MV-4-11 (cell line): ENCODE measurements around the gene CD209.

ENCODE experiments used
- DNase-seq: peaks from one replicate; lab custom pipeline; 2025; lab: John Stamatoyannopoulos, UW

CD209 gene

GRCh38 chr19:7738023-7738422 is 9.3 kb downstream of the CD209 start:
- no peak for DNase-seq

GRCh38 chr19:7737215-7737614 is 10.1 kb downstream of the CD209 start:
- DNase-seq: no peak

- no peak for DNase-seq
These were observed 11.2 kb downstream of the CD209 start for GRCh38 chr19:7736148-7736547.

- DNase-seq: peak; percentile 99
These were observed 12.8 kb downstream of the CD209 start for GRCh38 chr19:7734220-7735203.

GRCh38 chr19:7733376-7733775 is 14.0 kb downstream of the CD209 start:
- no peak for DNase-seq

GRCh38 chr19:7732045-7732444 is 15.3 kb downstream of the CD209 start, which contains the start of gene CLEC4G:
CLEC4G (minus strand) TSS chr19:7732110; CDS start chr19:7732102, 8 bp downstream.
- DNase-seq: no peak

GRCh38 chr19:7731615-7732014 is 15.7 kb downstream of the CD209 start:
- no peak for DNase-seq

- no peak for DNase-seq
These were observed 16.1 kb downstream of the CD209 start for GRCh38 chr19:7731218-7731595.

- no peak for DNase-seq
These were observed 16.8 kb downstream of the CD209 start for GRCh38 chr19:7730286-7731217.

- DNase-seq: no peak
These were observed 17.5 kb downstream of the CD209 start for GRCh38 chr19:7729831-7730285.

GRCh38 chr19:7729211-7729610 is 18.1 kb downstream of the CD209 start:
- no peak for DNase-seq

GRCh38 chr19:7725791-7726190 is 21.5 kb downstream of the CD209 start:
- no peak for DNase-seq

- no peak for DNase-seq
These were observed 25.1 kb downstream of the CD209 start for GRCh38 chr19:7722231-7722651.

- DNase-seq: no peak
These were observed 27.0 kb downstream of the CD209 start for GRCh38 chr19:7720351-7720750.

GRCh38 chr19:7718668-7719067 is 28.7 kb downstream of the CD209 start:
- no peak for DNase-seq

- DNase-seq: no peak
These were observed 30.6 kb downstream of the CD209 start for GRCh38 chr19:7716762-7717161.

GRCh38 chr19:7715671-7716070 is 31.7 kb downstream of the CD209 start:
- peak; percentile 45 for DNase-seq

GRCh38 chr19:7710616-7711015 is 36.7 kb downstream of the CD209 start:
- no peak for DNase-seq

GRCh38 chr19:7709932-7710460 is 37.3 kb downstream of the CD209 start:
- no peak for DNase-seq

GRCh38 chr19:7706955-7707456 is 40.3 kb downstream of the CD209 start:
- DNase-seq: peak; percentile 46

GRCh38 chr19:7706188-7706954 is 41.0 kb downstream of the CD209 start:
- DNase-seq: peak; percentile 74
